Muscle layer of duodenum (tissue), 2 donors: ENCODE measurements around the gene MFRP.

Source experiments
- H3K27ac ChIP-seq: one replicate; pipeline ENCODE4 v1.7.0; 2013; ENCODE audit warnings: mild to moderate bottlenecking, low read length
- H3K27me3 ChIP-seq: one replicate; pipeline ENCODE4 v1.7.0; 2013; ENCODE audit warnings: low read depth, mild to moderate bottlenecking, control low read depth, low read length
- H3K36me3 ChIP-seq, 2 donors: one replicate each; pipeline ENCODE4 v1.7.0; 2013; ENCODE audit warnings: low read length in 2 of 2, control low read depth in 1 of 2, mild to moderate bottlenecking in 1 of 2; ENCODE audit not compliant: insufficient read depth in 2 of 2, control insufficient read depth in 1 of 2
- H3K4me1 ChIP-seq, 2 donors: one replicate each; pipeline ENCODE4 v1.7.0; 2013; ENCODE audit warnings: low read length in 2 of 2, mild to moderate bottlenecking in 2 of 2, control low read depth in 1 of 2, moderate library complexity in 1 of 2; ENCODE audit not compliant: insufficient read depth in 2 of 2, control insufficient read depth in 1 of 2
- H3K4me3 ChIP-seq, 2 donors: one replicate each; pipeline ENCODE4 v1.7.0; 2013; ENCODE audit warnings: low read length in 2 of 2, low read depth in 1 of 2, mild to moderate bottlenecking in 1 of 2
- H3K9me3 ChIP-seq, 2 donors: one replicate each; pipeline ENCODE4 v1.7.0; 2013; ENCODE audit warnings: low read length in 2 of 2, control low read depth in 1 of 2, mild to moderate bottlenecking in 1 of 2; ENCODE audit not compliant: control insufficient read depth in 1 of 2
- donor health status: healthy.

Gene MFRP

DNA sequence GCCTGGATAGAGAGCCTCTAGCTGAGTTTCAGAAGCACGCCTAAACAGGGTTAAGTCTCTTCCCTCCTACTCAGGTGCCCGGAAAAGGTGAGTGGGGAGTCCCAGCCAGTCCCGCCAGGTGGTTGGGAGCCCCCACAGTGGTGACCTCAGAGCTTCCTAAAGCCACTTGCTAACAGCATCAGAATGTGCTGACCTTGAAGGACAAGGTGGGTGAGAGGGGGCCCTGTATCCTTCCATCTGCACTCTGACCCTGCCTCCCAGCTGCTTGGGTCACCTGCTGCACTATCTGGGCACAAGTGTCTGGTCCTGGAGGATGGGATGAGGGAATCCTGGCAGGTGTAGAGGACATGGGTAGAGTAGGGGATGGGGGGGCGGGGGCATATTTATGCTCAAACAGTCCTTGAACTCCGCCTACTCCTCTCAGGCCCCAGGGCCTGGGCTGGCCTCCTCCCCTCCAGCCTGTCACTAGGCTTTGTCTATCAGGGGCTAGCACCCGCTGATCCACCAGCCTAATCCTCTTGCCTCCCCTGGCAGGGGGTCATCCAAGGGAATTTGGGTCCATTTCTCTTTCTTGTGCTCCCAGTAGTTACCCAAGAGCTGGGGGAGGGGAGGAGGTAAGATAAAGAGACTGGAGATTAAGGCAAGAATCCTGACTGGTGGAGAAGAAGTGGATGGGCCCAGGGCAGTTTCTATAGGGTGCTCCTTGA, 31.6 kb upstream of the MFRP start:
- Histone ChIP-seq H3K4me3 (no peak overlapping the region), H3K9me3 (no peaks in the 10 kb centered on the region), H3K4me1 (peaks cover 7 to 42% of the 10 kb centered on the region in 2 donors), H3K36me3 (no peaks in the 10 kb centered on the region), H3K27me3 (no peaks in the 10 kb centered on the region), H3K27ac (no peak overlapping the region)

DNA sequence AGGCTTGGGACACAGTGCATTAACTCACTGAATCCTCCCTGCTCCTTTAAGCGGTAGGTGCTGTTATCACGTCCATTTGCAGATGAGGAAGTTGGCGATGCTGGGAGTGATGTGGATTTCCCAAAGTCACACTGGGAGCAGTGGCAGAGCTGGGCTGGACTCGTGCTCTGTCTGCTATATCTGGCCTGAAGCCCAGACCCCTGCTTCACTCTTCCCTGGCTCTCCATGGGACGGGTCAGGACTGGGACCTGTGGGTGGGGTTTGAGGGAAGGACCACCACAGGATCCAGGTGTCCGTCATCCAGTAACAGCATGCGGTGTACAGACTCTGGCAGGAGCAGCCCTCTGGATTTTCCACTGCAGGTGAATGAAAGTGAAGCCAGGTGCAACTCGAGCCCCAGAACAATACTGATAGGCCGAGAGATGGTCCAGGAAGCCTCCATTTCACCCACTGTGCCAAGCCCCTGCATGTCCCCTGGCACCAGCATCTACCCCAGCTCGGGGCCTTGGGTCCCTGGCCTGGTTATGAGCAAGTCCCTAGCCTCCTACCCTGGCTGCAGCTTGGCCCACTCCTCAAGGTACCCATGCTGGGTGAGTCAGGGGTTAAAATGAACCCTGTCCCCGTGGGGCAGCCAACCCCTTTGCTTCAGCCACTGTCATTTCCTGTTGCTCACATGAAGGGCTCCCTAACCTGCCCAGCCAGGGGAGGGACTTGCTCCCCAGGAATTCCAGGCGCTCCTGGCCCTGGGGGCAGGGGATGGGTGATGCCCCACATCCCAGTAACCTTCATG, 30.8 kb upstream of the MFRP start:
- Histone ChIP-seq H3K27me3 (no peaks in the 10 kb centered on the region), H3K4me1 (peaks cover 7 to 42% of the 10 kb centered on the region in 2 donors), H3K9me3 (no peaks in the 10 kb centered on the region), H3K27ac (no peak overlapping the region), H3K36me3 (no peaks in the 10 kb centered on the region), H3K4me3 (no peak overlapping the region)

DNA sequence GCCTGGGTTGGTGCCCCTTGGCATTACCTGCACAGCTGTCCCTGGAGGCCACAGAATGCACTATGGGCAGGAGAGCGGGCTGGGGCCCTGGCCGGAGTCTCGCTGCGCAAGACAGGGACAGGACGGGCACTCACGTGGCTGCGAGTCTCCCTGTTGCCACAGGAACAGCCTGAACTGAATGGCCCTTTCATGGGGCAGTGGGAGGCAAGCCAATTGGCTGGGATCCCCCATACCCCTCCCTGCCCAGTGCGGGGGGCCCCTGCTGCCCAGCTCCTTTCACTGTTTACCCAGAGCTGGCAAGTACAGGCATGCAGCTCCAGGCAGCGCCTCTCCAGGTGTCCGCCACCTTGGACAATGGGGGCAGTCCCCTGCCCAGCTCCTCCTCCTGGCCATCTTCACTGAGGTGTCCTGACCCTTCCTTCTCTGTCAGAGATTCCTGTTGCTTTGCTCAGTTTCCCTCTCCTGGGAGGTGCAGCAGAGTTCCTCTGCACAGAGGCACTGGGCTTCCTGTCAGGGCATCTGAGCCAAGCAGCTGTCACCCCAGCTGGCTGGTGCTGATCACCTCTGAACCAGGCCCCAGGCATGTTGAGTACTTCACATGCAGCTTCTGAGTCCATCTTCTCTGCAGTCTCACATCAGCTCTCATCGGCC, 29.8 kb upstream of the MFRP start:
- H3K27me3 ChIP-seq: no peaks in the 10 kb centered on the region
- peak overlapping the region; percentile 19 for H3K27ac ChIP-seq
- no peaks in the 10 kb centered on the region for H3K9me3 ChIP-seq
- H3K4me1 ChIP-seq: peaks cover 7 to 37% of the 10 kb centered on the region in 2 donors
- H3K4me3 ChIP-seq: peak overlapping the region in 1 of 2 donors; percentile 6
- H3K36me3 ChIP-seq: no peaks in the 10 kb centered on the region

GRCh38 chr11:119375337-119376196, 29.1 kb upstream of the MFRP start:
- H3K9me3 ChIP-seq: no peaks in the 10 kb centered on the region
- H3K27ac ChIP-seq: peak overlapping the region; percentile 71
- peaks cover 4 to 36% of the 10 kb centered on the region in 2 donors for H3K4me1 ChIP-seq
- H3K36me3 ChIP-seq: no peaks in the 10 kb centered on the region
- H3K4me3 ChIP-seq: peak overlapping the region in 1 of 2 donors; percentile 6
- no peaks in the 10 kb centered on the region for H3K27me3 ChIP-seq

DNA sequence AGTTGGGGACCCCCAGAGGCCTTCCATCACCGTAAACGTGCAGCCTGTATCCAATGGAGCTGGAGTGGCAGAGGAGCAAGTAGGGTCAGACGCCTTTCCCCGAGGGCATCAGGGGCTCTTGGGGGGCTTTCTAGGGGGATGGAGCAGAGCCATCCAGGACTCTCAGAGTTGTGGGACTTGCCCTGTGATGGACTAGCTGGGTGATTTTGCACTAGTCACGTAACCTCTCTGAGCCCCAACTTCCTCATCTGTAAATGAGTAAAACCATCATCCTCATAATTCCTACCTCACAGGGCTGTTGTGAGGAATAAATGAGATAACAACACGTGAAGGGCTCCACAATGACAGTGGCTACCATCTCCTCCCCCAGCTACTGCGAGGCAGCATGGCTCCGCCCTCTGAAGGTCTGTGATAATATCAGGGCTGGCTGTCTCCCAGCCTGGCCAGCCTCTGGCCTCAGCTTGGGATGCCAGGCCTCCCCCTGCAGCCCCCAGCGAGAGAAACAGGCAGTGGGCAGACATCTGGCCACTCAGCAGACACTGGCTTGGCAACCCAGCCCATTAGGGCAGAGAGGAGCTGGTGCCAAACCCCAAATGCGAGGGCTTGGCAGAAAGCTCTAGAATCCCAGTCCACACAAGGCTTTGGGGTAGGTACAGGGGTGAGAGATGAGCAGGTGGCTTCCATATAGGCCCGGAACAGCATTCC, 28.3 kb upstream of the MFRP start:
- Histone ChIP-seq H3K4me3 (no peak overlapping the region), H3K27ac (peak overlapping the region; percentile 71), H3K4me1 (peaks cover 9 to 41% of the 10 kb centered on the region in 2 donors), H3K36me3 (no peaks in the 10 kb centered on the region), H3K27me3 (no peaks in the 10 kb centered on the region), H3K9me3 (no peaks in the 10 kb centered on the region)

GRCh38 chr11:119373921-119374631, 27.6 kb upstream of the MFRP start:
- no peaks in the 10 kb centered on the region for H3K9me3 ChIP-seq
- no peaks in the 10 kb centered on the region for H3K27me3 ChIP-seq
- H3K36me3 ChIP-seq: no peaks in the 10 kb centered on the region
- H3K27ac ChIP-seq: no peak overlapping the region
- peaks cover 9 to 48% of the 10 kb centered on the region in 2 donors for H3K4me1 ChIP-seq
- no peak overlapping the region for H3K4me3 ChIP-seq

- H3K27ac ChIP-seq: no peak overlapping the region
- peaks cover 15 to 56% of the 10 kb centered on the region in 2 donors for H3K4me1 ChIP-seq
- no peaks in the 10 kb centered on the region for H3K36me3 ChIP-seq
- no peak overlapping the region for H3K4me3 ChIP-seq
- no peaks in the 10 kb centered on the region for H3K27me3 ChIP-seq
- H3K9me3 ChIP-seq: no peaks in the 10 kb centered on the region
Measured at GRCh38 chr11:119373059-119373920, 26.8 kb upstream of the MFRP start.

- no peaks in the 10 kb centered on the region for H3K9me3 ChIP-seq
- peaks cover 21 to 64% of the 10 kb centered on the region in 2 donors for H3K4me1 ChIP-seq
- H3K36me3 ChIP-seq: no peaks in the 10 kb centered on the region
- no peak overlapping the region for H3K27ac ChIP-seq
- no peaks in the 10 kb centered on the region for H3K27me3 ChIP-seq
- no peak overlapping the region for H3K4me3 ChIP-seq
Measured at GRCh38 chr11:119372260-119373058, 26.0 kb upstream of the MFRP start.

DNA sequence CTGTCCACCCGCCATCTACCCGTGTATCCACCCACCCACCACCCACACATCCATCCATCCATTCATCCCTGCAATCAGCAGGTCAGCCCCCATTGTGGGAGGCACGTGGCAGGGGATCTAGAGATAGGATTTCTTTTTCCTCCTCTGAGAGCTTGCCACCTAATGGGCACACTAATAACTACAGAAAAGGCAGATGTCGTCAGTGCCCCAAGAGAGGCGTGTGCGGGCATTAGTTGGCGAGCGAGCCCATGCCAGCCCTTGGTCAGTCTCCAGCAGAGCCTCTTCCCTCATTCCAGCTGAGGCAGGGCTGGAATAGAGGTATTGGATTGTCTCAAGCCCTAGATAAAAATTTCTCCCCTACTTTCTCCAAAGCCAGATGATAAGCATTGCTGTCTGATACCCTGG, 25.3 kb upstream of the MFRP start:
- Histone ChIP-seq H3K4me1 (peaks cover 26 to 66% of the 10 kb centered on the region in 2 donors), H3K27me3 (no peaks in the 10 kb centered on the region), H3K27ac (no peak overlapping the region), H3K9me3 (no peaks in the 10 kb centered on the region), H3K4me3 (no peak overlapping the region), H3K36me3 (no peaks in the 10 kb centered on the region)
